HepG2 (cell line): Measurements from ENCODE around the gene ATG9A. TPM values are rescaled to one million over a fixed set of nuclear protein-coding genes. Genes with fewer than 3 reads are reported as not detected.

Source experiments
- BORCS8-MEF2B ChIP-seq: sonication (generic); formaldehyde crosslinking; IDR thresholded peaks from 2 replicates; pipeline ENCODE4 v1.8.0; 2022; ENCODE audit warnings: mild to moderate bottlenecking, missing genetic modification reagents
- HES4 ChIP-seq: sonication (generic); formaldehyde crosslinking; IDR thresholded peaks from 2 replicates; pipeline ENCODE4 v1.9.0; 2021; ENCODE audit warnings: mild to moderate bottlenecking, missing genetic modification reagents, borderline replicate concordance
- HNRNPK ChIP-seq: fragments of 200-400 bp; formaldehyde crosslinking; IDR thresholded peaks from 2 replicates; pipeline ENCODE4 v1.6.1; 2018; ENCODE audit warnings: low read length, low read depth, moderate library complexity, mild to moderate bottlenecking; ENCODE audit not compliant: poor library complexity, severe bottlenecking
- MBD4 ChIP-seq: IDR thresholded peaks from 2 replicates; pipeline ENCODE4 v1.6.1; 2012; ENCODE audit warnings: low read length, inconsistent platforms, borderline replicate concordance
- NFYB ChIP-seq: sonication (generic); formaldehyde crosslinking; IDR thresholded peaks from 2 replicates; pipeline ENCODE4 v1.4.0; 2020; ENCODE audit warnings: missing genetic modification reagents
- SCMH1 ChIP-seq: sonication (generic); formaldehyde crosslinking; IDR thresholded peaks from 2 replicates; pipeline ENCODE4 v1.9.0; 2021; ENCODE audit warnings: missing genetic modification reagents, mild to moderate bottlenecking, borderline replicate concordance
- ZNF562 ChIP-seq: sonication (generic); formaldehyde crosslinking; IDR thresholded peaks from 2 replicates; pipeline ENCODE4 v1.8.0; 2022; ENCODE audit warnings: missing genetic modification reagents, borderline replicate concordance
- ZNF775 ChIP-seq: sonication (generic); formaldehyde crosslinking; IDR thresholded peaks from 2 replicates; pipeline ENCODE4 v1.4.0; 2020; ENCODE audit warnings: missing genetic modification reagents, mild to moderate bottlenecking, moderate library complexity, borderline replicate concordance
- ZSCAN12 ChIP-seq: sonication (generic); formaldehyde crosslinking; IDR thresholded peaks from 2 replicates; pipeline ENCODE4 v1.9.0; 2021; ENCODE audit warnings: mild to moderate bottlenecking, missing genetic modification reagents
- polyA plus RNA-seq, 8 experiments: library from polyadenylated mRNA; depleted of rRNA in 3 of 8; stranded (reverse) in 7 of 8; unstranded in 1 of 8; fragments of >200 nt; fragmentation: Illumina TruSeq in 4 of 8; extraction: Trizol in 4 of 8; gene quantifications; 2 replicates each; pipeline versions ENCODE4 v1.2.1 to v1.2.3, GENCODE V29; 2011 to 2016; ENCODE audit warnings: low read depth in 4 of 8, missing spikeins in 1 of 8, mixed read lengths in 1 of 8; ENCODE audit not compliant: insufficient read depth in 1 of 8
- total RNA-seq, 5 experiments: library from RNA; depleted of rRNA; stranded (reverse); fragments of >200 nt; fragmentation: Illumina TruSeq; extraction: Trizol; gene quantifications; 2 replicates each; pipeline ENCODE4 v1.2.3, GENCODE V29; 2016; ENCODE audit warnings: low read depth in 1 of 5
- TF ChIP-seq, protein P1 (sequence below): sonication (generic); formaldehyde crosslinking; conservative IDR thresholded peaks from 2 replicates; pipeline ENCODE4 v1.4.0; 2020; ENCODE audit warnings: missing genetic modification reagents
- TF ChIP-seq, protein P2 (sequence below): sonication (generic); formaldehyde crosslinking; IDR thresholded peaks from 2 replicates; pipeline ENCODE4 v1.5.0; 2020; ENCODE audit warnings: mild to moderate bottlenecking, missing genetic modification reagents
- TF ChIP-seq, protein P3 (sequence below): sonication (generic); formaldehyde crosslinking; IDR thresholded peaks from one replicate; pipeline ENCODE4 v1.5.1; 2020; ENCODE audit warnings: mild to moderate bottlenecking, missing genetic modification reagents; ENCODE audit errors: not compliant biosample characterization
- TF ChIP-seq, protein P4 (sequence below): fragments of 450-650 bp; IDR thresholded peaks from 2 replicates; pipeline ENCODE4 v1.6.1; 2017

Gene ATG9A
- total and polyA plus RNA-seq, 2 of the 13 experiments (the other 11 are each of a cell fraction or from before 2014, with no cell fraction given): 35.0 to 131 TPM

DNA sequence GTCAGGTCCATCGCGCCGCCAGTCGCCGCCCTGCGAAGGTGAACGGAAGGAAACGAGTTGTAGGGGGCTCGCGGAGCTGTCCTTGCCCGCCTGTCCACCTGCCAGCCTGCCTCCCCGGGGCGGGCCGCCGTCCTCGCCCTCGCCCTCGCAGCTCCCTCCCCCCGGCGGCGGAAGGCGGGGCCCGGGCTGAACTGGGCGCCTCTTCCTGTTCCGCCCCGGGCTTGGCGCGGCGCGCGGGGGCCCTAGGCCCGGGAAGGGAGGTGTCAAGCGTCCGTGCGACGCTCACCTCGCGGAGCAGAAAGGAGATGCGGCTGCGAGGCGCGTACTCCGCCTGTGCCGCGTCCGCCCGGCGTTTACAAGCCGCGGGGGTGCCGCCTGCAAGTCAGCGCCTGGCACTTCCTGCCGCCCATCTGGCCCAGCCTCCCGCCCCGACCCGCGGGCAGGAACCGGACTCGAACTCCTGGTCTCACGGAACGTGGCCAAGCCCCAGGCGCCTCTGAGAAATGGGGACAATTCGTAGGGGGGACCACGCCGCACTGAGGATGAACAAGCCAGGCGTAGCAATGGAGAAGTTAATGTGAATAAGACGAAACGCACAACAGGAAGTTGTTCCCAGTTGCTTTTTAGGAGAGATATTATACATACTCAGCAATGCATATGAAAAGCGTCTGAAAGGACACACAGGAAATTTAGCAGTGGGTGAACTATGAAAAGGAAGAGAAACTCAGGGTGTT lies 52.5 kb downstream of the ATG9A start, which contains the start of gene CNPPD1 (continued):
- TF ChIP-seq, protein P1, sequence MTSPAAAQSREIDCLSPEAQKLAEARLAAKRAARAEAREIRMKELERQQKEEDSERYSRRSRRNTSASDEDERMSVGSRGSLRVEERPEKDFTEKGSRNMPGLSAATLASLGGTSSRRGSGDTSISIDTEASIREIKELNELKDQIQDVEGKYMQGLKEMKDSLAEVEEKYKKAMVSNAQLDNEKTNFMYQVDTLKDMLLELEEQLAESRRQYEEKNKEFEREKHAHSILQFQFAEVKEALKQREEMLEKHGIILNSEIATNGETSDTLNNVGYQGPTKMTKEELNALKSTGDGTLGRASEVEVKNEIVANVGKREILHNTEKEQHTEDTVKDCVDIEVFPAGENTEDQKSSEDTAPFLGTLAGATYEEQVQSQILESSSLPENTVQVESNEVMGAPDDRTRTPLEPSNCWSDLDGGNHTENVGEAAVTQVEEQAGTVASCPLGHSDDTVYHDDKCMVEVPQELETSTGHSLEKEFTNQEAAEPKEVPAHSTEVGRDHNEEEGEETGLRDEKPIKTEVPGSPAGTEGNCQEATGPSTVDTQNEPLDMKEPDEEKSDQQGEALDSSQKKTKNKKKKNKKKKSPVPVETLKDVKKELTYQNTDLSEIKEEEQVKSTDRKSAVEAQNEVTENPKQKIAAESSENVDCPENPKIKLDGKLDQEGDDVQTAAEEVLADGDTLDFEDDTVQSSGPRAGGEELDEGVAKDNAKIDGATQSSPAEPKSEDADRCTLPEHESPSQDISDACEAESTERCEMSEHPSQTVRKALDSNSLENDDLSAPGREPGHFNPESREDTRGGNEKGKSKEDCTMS (CRISPR knock-in tag): no peak
- TF ChIP-seq, protein P2, sequence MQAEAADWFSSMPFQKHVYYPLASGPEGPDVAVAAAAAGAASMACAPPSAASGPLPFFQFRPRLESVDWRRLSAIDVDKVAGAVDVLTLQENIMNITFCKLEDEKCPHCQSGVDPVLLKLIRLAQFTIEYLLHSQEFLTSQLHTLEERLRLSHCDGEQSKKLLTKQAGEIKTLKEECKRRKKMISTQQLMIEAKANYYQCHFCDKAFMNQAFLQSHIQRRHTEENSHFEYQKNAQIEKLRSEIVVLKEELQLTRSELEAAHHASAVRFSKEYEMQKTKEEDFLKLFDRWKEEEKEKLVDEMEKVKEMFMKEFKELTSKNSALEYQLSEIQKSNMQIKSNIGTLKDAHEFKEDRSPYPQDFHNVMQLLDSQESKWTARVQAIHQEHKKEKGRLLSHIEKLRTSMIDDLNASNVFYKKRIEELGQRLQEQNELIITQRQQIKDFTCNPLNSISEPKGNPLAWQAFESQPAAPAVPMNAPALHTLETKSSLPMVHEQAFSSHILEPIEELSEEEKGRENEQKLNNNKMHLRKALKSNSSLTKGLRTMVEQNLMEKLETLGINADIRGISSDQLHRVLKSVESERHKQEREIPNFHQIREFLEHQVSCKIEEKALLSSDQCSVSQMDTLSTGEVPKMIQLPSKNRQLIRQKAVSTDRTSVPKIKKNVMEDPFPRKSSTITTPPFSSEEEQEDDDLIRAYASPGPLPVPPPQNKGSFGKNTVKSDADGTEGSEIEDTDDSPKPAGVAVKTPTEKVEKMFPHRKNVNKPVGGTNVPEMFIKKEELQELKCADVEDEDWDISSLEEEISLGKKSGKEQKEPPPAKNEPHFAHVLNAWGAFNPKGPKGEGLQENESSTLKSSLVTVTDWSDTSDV (CRISPR knock-in tag): peak; percentile 98
- TF ChIP-seq ZSCAN12 (CRISPR knock-in tag) (peak; percentile 94; the same call in 1 of the 2 replicates), ZNF562 (CRISPR knock-in tag) (peak; percentile 64; the same call in 1 of the 2 replicates), NFYB (CRISPR knock-in tag) (peak; percentile 44), HES4 (CRISPR knock-in tag) (peak; percentile 96), HNRNPK (peak; percentile 80), BORCS8-MEF2B (peak; percentile 97), MBD4 (no peak), SCMH1 (no peak), ZNF775 (CRISPR knock-in tag) (peak; percentile 23; the same call in 1 of the 2 replicates)
- TF ChIP-seq, protein P3, sequence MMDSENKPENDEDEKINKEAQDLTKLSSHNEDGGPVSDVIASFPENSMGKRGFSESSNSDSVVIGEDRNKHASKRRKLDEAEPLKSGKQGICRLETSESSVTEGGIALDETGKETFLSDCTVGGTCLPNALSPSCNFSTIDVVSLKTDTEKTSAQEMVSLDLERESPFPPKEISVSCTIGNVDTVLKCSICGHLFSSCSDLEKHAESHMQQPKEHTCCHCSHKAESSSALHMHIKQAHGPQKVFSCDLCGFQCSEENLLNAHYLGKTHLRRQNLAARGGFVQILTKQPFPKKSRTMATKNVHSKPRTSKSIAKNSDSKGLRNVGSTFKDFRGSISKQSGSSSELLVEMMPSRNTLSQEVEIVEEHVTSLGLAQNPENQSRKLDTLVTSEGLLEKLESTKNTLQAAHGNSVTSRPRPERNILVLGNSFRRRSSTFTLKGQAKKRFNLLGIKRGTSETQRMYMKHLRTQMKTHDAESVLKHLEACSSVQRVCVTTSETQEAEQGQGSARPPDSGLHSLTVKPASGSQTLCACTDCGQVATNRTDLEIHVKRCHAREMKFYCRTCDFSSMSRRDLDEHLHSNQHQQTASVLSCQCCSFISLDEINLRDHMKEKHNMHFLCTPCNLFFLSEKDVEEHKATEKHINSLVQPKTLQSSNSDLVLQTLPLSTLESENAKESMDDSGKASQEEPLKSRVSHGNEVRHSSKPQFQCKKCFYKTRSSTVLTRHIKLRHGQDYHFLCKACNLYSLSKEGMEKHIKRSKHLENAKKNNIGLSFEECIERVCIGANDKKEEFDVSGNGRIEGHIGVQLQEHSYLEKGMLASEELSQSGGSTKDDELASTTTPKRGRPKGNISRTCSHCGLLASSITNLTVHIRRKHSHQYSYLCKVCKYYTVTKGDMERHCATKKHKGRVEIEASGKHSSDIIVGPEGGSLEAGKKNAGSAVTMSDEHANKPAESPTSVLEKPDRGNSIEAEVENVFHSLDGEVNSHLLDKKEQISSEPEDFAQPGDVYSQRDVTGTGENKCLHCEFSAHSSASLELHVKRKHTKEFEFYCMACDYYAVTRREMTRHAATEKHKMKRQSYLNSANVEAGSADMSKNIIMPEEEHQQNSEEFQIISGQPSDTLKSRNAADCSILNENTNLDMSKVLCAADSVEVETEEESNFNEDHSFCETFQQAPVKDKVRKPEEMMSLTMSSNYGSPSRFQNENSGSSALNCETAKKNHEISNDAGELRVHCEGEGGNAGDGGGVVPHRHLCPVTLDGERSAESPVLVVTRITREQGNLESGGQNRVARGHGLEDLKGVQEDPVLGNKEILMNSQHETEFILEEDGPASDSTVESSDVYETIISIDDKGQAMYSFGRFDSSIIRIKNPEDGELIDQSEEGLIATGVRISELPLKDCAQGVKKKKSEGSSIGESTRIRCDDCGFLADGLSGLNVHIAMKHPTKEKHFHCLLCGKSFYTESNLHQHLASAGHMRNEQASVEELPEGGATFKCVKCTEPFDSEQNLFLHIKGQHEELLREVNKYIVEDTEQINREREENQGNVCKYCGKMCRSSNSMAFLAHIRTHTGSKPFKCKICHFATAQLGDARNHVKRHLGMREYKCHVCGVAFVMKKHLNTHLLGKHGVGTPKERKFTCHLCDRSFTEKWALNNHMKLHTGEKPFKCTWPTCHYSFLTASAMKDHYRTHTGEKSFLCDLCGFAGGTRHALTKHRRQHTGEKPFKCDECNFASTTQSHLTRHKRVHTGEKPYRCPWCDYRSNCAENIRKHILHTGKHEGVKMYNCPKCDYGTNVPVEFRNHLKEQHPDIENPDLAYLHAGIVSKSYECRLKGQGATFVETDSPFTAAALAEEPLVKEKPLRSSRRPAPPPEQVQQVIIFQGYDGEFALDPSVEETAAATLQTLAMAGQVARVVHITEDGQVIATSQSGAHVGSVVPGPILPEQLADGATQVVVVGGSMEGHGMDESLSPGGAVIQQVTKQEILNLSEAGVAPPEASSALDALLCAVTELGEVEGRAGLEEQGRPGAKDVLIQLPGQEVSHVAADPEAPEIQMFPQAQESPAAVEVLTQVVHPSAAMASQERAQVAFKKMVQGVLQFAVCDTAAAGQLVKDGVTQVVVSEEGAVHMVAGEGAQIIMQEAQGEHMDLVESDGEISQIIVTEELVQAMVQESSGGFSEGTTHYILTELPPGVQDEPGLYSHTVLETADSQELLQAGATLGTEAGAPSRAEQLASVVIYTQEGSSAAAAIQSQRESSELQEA: peak; percentile 98
- TF ChIP-seq, protein P4, sequence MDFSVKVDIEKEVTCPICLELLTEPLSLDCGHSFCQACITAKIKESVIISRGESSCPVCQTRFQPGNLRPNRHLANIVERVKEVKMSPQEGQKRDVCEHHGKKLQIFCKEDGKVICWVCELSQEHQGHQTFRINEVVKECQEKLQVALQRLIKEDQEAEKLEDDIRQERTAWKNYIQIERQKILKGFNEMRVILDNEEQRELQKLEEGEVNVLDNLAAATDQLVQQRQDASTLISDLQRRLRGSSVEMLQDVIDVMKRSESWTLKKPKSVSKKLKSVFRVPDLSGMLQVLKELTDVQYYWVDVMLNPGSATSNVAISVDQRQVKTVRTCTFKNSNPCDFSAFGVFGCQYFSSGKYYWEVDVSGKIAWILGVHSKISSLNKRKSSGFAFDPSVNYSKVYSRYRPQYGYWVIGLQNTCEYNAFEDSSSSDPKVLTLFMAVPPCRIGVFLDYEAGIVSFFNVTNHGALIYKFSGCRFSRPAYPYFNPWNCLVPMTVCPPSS: no peak
